ENCODE results near the gene TMEM218.
"Not testable (repeated sequence)": the region's sequence is repeated elsewhere in the genome, so short reads cannot be mapped to it uniquely, and the experiment has no call there.

Gene TMEM218

GRCh38 chr11:125073616-125074483, 37.6 kb downstream of the TMEM218 start:
- DNase-seq, result no peak

DNA sequence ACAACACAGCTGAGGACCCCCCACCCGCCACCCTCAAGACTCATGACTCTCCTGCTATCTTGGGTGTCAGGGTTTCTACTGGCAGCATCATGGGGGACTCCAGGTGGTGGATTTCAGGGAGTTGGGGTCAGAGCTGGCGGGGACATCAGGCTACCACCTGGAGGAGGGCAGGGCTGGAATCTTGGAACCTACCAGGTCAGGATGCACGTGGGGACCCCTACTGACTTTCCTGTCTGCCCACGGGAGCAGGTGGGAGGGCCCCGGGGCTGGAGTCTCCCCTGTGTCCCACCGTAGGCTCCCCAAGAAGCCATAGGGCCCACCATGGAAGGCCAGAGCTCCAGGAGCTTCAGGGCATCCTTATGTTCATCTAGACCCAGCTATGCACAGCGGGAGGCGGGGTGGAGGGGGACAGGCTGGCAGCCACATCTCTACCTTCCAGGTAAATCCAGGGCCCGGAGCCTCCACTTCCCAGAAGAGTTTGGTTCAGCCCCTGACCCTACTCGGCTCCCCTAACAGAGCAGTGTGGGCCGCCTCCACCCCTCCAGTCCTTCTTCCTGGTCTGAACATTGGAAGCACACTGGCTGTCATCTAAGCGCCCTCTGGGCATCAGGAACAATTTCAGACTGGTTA, 38.4 kb downstream of the TMEM218 start:
- no peak for DNase-seq

DNA sequence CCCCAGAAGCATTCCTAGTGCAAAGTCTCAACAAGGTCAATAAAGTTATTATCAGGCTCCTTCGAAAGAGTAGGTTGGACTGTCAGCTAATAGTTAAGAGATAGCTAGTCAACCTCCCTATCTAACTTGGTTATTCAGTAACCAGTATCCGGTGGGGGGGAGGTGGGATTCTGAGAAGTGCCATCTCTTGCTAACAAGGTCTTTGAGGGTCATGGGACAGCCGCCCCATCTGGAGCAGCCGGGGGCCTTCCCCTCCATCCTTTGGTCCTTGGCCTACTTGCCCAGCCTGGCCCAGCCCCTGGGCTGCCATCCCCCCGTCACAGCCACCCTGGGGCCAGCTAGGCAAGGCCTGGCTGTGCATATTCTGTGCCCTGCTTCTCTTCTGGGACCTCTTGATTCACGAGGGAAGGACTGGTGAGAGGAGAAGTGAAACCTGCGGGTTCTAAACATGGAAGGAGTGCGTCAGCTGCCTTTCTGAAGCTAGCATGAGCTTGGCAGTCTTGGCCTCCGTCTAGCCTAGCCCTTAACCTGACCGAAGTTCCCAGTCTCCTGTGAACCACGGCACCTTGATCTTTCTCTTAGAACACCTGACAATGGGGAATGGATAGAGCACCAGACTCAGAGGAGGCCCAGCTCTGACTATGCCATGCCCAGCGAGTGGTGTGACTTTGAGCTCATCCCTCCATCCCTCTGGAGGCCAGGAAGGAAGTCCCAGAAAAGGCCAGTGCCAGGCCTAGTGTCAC, 39.0 kb downstream of the TMEM218 start:
- DNase-seq, result no peak

DNA sequence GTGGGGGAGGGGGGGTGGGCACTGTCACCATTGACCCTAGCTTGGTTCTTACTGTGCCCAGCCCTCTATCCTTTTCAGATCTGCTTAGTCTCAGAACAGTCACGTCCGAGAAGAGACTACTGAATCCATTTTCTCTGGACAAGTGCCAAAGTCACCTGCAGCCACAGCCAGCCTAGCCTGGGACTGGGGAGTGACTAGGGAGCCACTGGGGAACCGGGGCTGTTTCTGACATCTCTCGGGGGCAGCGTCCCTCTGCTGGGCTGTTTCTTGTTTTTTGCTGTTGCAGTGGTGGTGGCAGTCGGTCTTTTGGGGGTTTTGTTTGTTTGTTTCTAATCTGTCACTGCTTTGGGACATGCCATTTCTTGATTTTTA, 39.6 kb downstream of the TMEM218 start:
- no peak for DNase-seq

DNA sequence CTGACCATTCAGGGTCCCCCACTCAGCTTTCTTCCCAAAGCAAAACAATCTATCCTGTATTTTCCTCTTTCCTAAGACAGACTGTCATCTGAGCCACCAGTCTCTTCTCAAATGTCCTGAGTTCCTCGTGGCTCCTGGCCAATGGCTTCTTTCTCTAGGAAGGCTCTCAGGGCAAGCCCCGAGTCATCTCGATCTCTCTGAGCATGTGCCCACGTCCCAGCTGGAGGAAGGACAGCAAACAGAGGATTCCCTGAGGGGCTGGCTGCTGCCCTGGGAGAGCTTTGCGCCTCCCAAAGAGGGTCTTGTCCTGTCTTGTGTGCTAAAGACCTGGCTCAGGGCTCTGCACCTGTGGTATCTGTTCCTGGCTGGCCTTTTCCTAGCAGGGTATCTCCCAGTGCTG, 40.0 kb downstream of the TMEM218 start:
- no peak for DNase-seq

- DNase-seq, result peak; percentile 95
Observed at GRCh38 chr11:125070699-125071254, 40.6 kb downstream of the TMEM218 start.

GRCh38 chr11:125069796-125070195, 41.6 kb downstream of the TMEM218 start:
- peak; percentile 57 for DNase-seq

GRCh38 chr11:125069008-125069407, 42.4 kb downstream of the TMEM218 start:
- DNase-seq, result no peak

GRCh38 chr11:125068368-125068767, 43.1 kb downstream of the TMEM218 start:
- DNase-seq, result no peak

DNA sequence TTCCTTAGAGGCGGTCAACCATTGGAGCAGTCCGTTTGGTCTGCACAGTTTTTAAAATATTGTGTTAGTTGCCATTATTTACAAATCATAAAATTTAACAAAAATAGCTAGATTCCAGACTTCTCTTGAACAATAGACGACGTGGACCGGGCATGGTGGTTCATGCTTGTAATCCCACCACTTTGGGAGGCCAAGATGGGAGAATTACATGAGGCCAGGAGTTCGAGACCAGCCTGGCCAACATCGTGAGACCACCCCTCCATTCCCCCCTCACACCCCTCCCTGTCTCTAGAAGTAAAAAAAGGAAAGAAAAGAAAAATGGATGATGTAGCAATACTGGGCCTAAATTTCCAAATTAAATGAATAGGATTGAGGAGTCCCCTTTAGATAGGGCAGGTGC, 47.4 kb downstream of the TMEM218 start:
- DNase-seq, result no peak

- no peak for DNase-seq
Observed at GRCh38 chr11:125063429-125064043, 47.9 kb downstream of the TMEM218 start.

- DNase-seq, result peak; percentile 66
Observed at GRCh38 chr11:125062931-125063428, 48.4 kb downstream of the TMEM218 start, which contains the start of gene SLC37A2. SLC37A2 (plus strand) TSS chr11:125063305; CDS start chr11:125063368, 63 bp downstream.

- DNase-seq, result no peak
Observed at GRCh38 chr11:125062218-125062930, 49.1 kb downstream of the TMEM218 start.

DNA sequence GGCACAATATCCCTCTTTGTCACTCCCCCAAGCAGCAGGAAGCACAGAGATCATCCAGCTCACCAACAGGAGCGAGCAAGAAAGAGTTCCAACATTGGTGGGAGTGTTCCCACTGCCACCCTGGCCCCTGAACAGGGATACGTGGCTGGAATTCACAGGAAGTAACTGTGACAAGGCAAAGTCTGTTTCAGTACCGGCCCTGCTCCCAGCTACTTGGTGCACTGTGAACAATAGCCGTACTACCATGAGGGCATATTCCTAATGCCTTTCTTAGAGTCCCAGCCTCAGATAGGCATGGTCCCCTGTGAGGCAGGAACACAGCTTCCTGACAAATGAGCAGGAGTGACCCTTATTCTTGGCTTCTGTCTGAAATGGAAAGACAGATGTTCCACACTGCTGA, 50.1 kb downstream of the TMEM218 start:
- DNase-seq, result no peak

GRCh38 chr11:125057693-125058016, 53.8 kb downstream of the TMEM218 start:
- no peak for DNase-seq

GRCh38 chr11:125056931-125057692, 54.3 kb downstream of the TMEM218 start:
- no peak for DNase-seq

DNA sequence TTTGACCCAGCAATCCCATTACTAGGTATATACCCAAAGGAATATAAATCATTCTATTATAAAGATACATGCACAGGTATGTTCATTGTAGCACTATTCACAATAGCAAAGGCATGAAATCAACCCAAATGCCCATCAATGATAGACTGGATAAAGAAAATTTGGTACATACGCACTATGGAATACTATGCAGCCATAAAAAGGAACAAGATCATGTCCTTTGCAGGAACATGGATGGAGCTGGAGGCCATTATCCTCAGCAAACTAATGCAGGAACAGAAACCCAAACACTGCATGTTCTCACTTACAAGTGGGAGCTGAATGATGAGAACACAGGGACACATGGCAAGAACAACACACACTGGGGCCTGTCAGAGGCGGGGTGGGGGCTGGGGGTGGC, 55.3 kb downstream of the TMEM218 start:
- not testable (repeated sequence) for DNase-seq

- DNase-seq, result no peak
Observed at GRCh38 chr11:125055107-125055715, 56.2 kb downstream of the TMEM218 start.

DNA sequence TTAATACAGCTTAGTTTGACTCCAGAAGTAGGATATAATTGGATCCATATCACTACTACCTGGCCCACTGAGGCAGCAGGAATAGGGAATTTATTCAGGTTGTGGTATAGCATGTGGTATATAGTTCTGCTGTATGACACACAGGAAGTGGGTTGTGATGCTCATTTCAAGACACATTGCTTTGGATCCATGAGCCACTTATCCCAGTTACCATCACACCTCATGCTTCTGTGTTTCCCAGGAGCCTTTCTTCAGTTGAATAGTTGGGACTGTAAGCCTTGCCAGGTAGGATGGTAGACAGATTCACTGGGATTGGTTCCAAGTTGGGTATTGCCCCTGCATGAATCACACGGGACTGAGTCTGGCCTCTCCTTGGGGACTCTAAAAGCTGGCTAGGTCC, 58.3 kb downstream of the TMEM218 start:
- no peak for DNase-seq

GRCh38 chr11:125052047-125052446, 59.4 kb downstream of the TMEM218 start:
- DNase-seq, result no peak
